Measurements from ENCODE around the gene CDC6.

DNA sequence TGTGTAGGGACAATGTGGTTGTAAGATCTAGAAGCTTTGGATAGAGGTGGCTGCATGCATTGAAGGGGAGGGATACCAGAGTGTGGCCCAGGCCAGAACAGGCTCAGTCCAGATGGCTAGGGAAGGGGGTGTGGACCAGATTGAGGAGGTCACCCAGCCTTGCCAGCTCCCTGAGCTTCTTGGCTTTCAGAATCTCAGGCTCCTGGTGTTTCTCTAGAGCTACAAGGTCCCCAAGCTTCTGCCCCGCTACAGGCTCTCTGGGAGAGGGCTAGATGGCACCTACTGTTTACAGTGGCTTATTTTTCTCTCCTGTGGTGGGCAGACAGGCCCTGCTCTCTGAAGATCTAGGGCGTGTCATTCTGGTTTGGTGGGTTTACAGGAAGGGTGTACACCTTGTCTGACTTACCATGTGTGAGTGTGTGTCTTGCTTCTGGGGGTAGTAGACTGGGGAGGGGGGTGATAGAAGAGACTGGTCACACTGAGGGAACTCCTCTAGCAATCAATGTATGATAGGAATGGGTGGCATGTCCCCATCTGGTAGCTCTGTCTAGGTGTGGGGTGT lies 22.4 kb downstream of the CDC6 start:
- TF ChIP-seq, protein P1, sequence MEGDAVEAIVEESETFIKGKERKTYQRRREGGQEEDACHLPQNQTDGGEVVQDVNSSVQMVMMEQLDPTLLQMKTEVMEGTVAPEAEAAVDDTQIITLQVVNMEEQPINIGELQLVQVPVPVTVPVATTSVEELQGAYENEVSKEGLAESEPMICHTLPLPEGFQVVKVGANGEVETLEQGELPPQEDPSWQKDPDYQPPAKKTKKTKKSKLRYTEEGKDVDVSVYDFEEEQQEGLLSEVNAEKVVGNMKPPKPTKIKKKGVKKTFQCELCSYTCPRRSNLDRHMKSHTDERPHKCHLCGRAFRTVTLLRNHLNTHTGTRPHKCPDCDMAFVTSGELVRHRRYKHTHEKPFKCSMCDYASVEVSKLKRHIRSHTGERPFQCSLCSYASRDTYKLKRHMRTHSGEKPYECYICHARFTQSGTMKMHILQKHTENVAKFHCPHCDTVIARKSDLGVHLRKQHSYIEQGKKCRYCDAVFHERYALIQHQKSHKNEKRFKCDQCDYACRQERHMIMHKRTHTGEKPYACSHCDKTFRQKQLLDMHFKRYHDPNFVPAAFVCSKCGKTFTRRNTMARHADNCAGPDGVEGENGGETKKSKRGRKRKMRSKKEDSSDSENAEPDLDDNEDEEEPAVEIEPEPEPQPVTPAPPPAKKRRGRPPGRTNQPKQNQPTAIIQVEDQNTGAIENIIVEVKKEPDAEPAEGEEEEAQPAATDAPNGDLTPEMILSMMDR (conservative IDR thresholded peaks at IDR 0.05), result no peak
- no peak for TF ChIP-seq ZFX (IDR thresholded peaks at IDR 0.05)
